Measurements from ENCODE around the gene VTI1A. TPM values are rescaled to one million over a fixed set of nuclear protein-coding genes. Genes with fewer than 3 reads are reported as not detected.

Gene VTI1A
- total RNA-seq, 1 donor from 2014 or later: 28.0 TPM

- no peak for ATAC-seq
These were observed 196.7 kb downstream of the VTI1A start for GRCh38 chr10:112643600-112644264.

- no peak for ATAC-seq
These were observed 197.2 kb downstream of the VTI1A start for GRCh38 chr10:112644265-112644645.

DNA sequence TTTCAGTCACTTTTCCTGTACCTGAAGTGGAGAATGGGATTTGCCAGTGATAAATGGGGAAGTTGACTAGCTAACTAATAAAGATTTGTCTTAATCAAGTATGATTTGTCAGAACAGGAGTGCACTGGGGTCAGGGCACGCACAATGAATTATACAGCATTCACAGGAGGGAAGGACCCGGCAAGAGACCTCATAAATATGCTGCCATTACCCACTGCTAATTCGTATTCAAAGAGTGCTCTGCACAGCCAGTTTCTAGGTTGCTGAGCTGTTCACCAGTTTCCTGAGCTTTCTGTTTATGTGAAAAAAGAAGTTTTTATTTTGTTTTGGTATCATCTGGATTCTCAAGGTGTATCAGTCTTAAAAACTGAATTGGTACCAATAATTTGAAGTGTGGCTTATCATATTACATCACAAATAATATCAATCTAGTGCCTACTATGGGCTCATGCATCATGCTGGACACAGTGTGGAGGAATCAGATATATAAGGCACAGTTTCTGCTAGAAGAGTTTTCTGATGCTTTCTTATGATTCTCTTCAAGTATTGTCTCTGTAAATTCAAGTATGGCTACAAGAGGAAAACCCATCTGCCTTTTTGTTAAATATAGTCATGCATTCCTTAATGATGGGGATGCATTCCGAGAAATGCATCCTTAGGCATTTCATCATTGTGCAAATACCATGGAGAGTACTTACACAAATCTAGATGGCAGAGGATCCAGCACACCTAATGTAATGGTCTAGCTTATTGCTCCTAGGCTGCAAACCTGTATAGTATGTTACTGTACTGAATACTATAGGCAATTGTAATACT lies 202.2 kb downstream of the VTI1A start:
- ATAC-seq: no peak

GRCh38 chr10:112649822-112650152 lies 202.8 kb downstream of the VTI1A start:
- no peak for ATAC-seq

- ATAC-seq: peak; percentile 41
These were observed 203.6 kb downstream of the VTI1A start for GRCh38 chr10:112650588-112651030.

GRCh38 chr10:112653215-112653614 lies 206.2 kb downstream of the VTI1A start:
- ATAC-seq: no peak

- no peak for ATAC-seq
These were observed 206.8 kb downstream of the VTI1A start for GRCh38 chr10:112653851-112654250.

DNA sequence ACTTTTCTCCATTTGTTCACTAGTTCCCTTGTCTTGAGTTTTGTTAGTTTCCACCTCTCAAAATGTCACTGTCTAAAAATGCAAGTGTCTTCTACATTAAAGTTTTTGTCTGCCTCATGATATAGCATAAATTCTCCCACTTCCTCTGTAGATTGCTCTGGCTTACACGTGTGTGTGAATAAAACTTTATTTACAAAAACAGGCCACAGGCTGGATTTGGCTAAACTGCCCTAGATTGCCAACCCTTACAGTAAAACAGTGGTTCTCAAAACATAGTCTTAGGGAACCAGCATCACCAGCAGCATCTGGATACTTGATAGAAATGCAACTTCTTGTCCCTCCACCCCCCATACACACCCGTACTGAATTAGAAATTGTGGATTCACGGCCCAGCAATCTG lies 207.8 kb downstream of the VTI1A start:
- no peak for ATAC-seq

DNA sequence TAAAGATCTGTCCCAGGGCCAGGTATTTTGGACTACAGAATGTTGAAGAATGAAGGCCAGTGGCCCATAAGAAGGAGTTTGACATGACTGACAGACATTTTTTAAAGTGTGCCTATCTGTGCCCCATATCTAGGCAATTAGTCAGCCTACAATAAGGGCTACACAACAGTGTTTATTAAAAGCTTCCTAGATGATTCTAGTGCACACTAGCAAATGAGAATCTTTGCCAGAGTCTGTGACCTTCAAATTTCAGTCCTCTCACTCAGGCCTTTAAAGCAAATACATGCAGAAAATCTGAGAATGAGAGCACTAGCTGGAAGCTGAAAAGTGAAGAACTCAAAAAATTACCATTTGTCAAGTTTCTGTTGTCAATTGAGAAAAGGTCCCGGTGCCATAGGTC lies 208.7 kb downstream of the VTI1A start:
- ATAC-seq: no peak

DNA sequence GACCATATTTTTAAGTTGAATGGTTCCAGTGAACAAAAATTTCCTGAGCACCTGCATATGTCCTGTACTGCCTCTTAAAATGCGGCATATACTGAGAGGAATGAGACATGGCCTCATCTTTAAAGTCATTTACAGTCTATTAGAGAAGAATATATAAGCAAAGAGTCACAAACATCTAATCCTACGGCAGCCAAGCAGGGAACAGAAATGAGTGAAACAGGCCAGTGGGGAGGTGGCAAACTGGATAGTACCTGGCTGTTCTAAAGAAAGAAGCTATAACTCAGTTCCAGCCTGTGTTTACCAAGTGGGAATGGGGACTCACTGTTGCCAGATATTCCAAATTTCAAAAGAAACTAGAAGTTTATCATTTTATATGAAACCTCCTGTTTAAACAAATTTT lies 211.4 kb downstream of the VTI1A start:
- no peak for ATAC-seq

DNA sequence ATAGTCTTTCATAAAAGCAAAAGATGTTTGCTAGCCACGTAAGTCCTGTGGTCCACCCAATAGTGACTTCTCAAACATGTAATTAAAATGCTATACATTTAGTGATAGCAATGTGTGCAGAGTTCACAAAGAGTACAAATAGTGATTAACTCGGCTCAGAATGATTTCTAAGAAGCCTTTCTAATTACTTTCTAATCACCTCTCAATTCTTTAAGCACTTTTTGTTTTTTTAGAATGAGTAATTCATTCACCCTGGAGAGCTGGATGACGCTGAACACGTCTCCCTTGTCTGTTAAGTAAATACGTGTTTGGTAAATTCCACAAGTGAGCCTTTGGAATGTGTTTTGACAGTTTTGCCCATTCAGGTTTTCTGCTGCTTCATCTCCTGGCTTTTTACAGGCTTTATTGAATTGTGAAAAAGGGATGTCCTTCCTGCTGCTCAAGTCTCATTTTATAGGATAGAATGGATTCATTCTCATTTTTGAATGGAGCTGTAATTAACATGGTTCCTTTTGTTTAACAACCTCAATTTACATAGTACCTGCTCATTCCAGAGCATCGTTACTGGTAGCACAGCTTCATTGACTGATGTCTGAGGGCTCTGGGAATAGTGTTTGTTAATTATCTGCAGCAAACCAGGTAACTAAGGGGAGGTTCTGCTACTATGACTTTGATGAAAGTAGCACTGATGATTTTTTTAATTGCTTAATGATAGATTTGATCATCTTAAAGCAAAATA lies 212.1 kb downstream of the VTI1A start:
- peak; percentile 89 for ATAC-seq

GRCh38 chr10:112663234-112664125 lies 216.5 kb downstream of the VTI1A start:
- ATAC-seq: peak; percentile 79

- no peak for ATAC-seq
These were observed 219.1 kb downstream of the VTI1A start for GRCh38 chr10:112666094-112666493.

- no peak for ATAC-seq
These were observed 223.0 kb downstream of the VTI1A start for GRCh38 chr10:112669989-112670388.

GRCh38 chr10:112671743-112672142 lies 224.7 kb downstream of the VTI1A start:
- no peak for ATAC-seq

GRCh38 chr10:112672706-112673105 lies 225.7 kb downstream of the VTI1A start:
- no peak for ATAC-seq

GRCh38 chr10:112675560-112676083 lies 228.6 kb downstream of the VTI1A start:
- no peak for ATAC-seq

GRCh38 chr10:112677689-112678088 lies 230.7 kb downstream of the VTI1A start:
- ATAC-seq: no peak

DNA sequence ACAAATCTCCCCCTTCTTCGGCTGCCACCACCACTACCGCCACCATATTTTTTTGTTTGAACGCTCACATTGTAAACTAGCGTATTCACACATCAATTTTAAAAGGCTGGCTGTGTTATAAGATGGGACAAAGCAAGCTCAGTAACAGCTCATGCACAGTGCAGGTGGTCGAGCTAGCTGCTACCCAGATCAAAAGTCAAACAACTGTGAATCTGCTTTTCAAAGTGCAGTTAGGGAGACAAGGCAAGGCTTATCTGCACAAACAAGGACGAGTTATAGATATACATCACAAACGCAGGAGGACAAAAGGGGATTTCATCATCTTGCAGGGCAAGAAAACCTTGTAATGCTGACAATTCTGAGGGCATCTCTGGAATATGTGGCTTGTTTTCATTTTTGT lies 231.6 kb downstream of the VTI1A start:
- ATAC-seq: no peak

- no peak for ATAC-seq
These were observed 232.0 kb downstream of the VTI1A start for GRCh38 chr10:112678987-112679386.

DNA sequence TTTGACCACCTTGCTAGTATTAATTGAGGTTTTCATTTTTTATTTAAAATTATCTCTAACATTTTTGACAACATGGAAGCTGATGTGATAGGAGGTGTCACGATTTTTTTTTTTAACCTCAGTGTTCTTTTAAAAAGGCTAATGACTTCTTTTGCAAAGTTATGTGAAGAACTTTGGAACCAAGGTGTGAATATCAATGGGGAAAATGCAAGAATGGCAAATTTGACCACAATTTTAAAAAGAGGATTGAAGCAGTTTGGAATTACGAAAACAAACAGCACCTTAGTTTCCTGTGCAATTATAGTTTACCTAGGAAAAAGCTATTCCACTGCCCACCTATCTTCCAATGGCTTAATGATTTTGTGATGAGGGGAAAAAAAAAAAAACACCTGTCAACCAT lies 232.4 kb downstream of the VTI1A start:
- no peak for ATAC-seq

GRCh38 chr10:112680586-112680985 lies 233.6 kb downstream of the VTI1A start:
- no peak for ATAC-seq
